HL-60 (cell line): Measurements from ENCODE around the gene HOXD3.
A peak's percentile ranks its signal among the peaks of the same experiment; 100 is the strongest.

Source experiments
- DNase-seq, 2 experiments: peaks; one replicate each; pipeline ENCODE4 v3.0.0-alpha.2; 2010 to 2020; ENCODE audit warnings: low read depth in 1 of 2, low spot score in 1 of 2
- H3K27ac ChIP-seq: fragments of 250-450 bp; sonication (Bioruptor Pico); replicated peaks from 2 replicates; pipeline ENCODE4 v1.5.1; 2020; ENCODE audit warnings: mild to moderate bottlenecking, moderate library complexity
- H3K27me3 ChIP-seq: fragments of 250-450 bp; sonication (Bioruptor Pico); 2 replicates; pipeline ENCODE4 v1.5.1; 2021; ENCODE audit warnings: mild to moderate bottlenecking, moderate library complexity; ENCODE audit not compliant: insufficient read depth, poor library complexity, severe bottlenecking
- H3K4me3 ChIP-seq: replicated peaks from 2 replicates; pipeline ENCODE4 v1.5.1; 2011; ENCODE audit warnings: mild to moderate bottlenecking, control low read depth, low read length; ENCODE audit not compliant: insufficient read depth
- CTCF ChIP-seq: IDR thresholded peaks from one replicate; pipeline ENCODE4 v1.5.1; 2011; ENCODE audit warnings: low read length, control low read depth, inconsistent platforms; ENCODE audit not compliant: insufficient read depth
- GABPA ChIP-seq: IDR thresholded peaks from 2 replicates; pipeline ENCODE4 v1.6.1; 2012; ENCODE audit warnings: low read depth
- POLR2AphosphoS5 ChIP-seq: IDR thresholded peaks from 2 replicates; pipeline ENCODE4 v1.6.1; 2012; ENCODE audit warnings: low read depth
- REST ChIP-seq: IDR thresholded peaks from 2 replicates; pipeline ENCODE4 v1.6.1; 2012; ENCODE audit warnings: low read depth; ENCODE audit not compliant: insufficient replicate concordance
- SPI1 ChIP-seq: IDR thresholded peaks from 2 replicates; pipeline ENCODE4 v1.6.1; 2012; ENCODE audit warnings: low read depth, mild to moderate bottlenecking, borderline replicate concordance

HOXD3 gene

GRCh38 chr2:176126929-176127773 is 30.0 kb upstream of the HOXD3 start:
- DNase-seq, result peak in 1 of 2 experiments; percentile 49
- no peak overlapping the region for H3K4me3 ChIP-seq
- TF ChIP-seq CTCF (peak; percentile 53), GABPA (no peak)
- peaks cover 85% of the 10 kb centered on the region for H3K27me3 ChIP-seq
- no peak overlapping the region for H3K27ac ChIP-seq

- no peak overlapping the region for H3K4me3 ChIP-seq
- H3K27ac ChIP-seq, result no peak overlapping the region
- H3K27me3 ChIP-seq, result peaks cover 87% of the 10 kb centered on the region
- no peak for TF ChIP-seq GABPA
- TF ChIP-seq SPI1, result no peak
- no peak for TF ChIP-seq POLR2AphosphoS5
- TF ChIP-seq REST, result no peak
- TF ChIP-seq CTCF, result no peak
- DNase-seq, result no peak
Measured at GRCh38 chr2:176127774-176128072, 29.4 kb upstream of the HOXD3 start.

- peaks cover 88% of the 10 kb centered on the region for H3K27me3 ChIP-seq
- H3K27ac ChIP-seq, result no peak overlapping the region
- no peak overlapping the region for H3K4me3 ChIP-seq
- DNase-seq, result peak in 1 of 2 experiments; percentile 30
- TF ChIP-seq POLR2AphosphoS5, result no peak
- TF ChIP-seq GABPA, result no peak
- TF ChIP-seq CTCF, result no peak
- TF ChIP-seq REST, result no peak
- no peak for TF ChIP-seq SPI1
Measured at GRCh38 chr2:176128172-176128981, 28.7 kb upstream of the HOXD3 start.
